DMS153 treated with DMSO at 0.1 percent for 48 hours (cell line): Measurements from ENCODE around the gene SLC35E3.
A peak's percentile ranks its signal among the peaks of the same experiment; 100 is the strongest.
"Not testable (repeated sequence)": the region's sequence is repeated elsewhere in the genome, so short reads cannot be mapped to it uniquely, and the experiment has no call there.

Source experiments
- DNase-seq: peaks from one replicate; lab custom pipeline; 2025; ENCODE audit not compliant: unreplicated experiment; lab: John Stamatoyannopoulos, UW

The SLC35E3 gene

DNA sequence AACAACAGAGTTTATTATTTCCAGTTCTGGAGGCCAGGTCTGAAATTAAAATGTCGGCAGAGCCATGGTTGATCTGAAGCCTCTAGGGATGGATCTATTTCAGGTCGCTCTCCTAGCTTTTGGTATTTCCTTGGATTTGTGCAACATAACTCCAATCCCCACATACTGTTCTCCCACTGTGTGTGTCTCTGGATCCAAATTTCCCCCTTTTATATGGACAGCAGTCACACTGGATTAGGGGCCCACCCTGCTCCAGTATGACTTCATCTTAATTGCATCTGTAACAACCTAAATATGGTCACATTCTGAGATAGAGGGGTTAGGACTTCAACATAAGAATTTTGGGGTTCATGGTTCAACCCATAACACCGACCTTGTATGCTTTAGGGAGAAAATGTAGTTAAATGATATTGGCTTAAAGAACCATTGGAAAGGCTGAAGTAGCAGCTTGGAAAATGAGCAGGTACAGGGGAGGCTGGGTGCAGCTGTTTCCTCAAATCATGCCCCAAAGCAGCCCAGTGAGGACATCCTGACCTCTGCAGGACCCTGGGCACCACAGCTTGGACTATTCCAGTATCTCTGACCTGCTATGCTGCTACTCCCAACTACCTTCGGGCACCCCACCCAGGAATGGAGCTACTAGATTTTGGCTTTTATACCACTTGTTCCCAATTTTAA is 48.1 kb downstream of the SLC35E3 start:
- DNase-seq = no peak

DNA sequence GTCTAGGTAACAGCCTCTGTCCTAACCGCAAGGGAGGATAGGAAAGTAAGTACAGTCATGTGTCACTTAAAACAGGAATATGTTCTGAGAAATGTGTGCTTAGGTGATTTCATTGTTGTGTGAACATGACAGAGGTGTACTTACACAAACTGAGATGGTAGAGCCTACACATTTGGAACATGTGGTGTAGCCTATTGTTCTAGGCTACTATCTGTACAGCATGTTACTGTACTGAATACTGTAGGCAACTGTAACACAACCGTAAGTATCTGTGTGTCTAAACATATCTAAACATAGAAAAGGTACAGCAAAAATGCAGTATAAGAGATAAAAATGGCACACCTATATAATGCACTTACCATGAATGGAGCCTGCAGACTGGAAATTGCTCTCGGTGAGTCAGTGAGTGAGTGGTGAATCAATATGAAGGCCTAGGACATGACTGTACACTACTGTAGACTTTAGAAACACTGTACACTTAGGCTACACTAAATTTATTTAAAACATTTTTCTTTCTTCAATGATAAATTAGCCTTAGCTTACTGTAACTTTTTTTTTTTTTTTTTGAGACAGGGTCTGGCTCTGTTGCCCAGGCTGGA is 48.8 kb downstream of the SLC35E3 start:
- DNase-seq = no peak

DNA sequence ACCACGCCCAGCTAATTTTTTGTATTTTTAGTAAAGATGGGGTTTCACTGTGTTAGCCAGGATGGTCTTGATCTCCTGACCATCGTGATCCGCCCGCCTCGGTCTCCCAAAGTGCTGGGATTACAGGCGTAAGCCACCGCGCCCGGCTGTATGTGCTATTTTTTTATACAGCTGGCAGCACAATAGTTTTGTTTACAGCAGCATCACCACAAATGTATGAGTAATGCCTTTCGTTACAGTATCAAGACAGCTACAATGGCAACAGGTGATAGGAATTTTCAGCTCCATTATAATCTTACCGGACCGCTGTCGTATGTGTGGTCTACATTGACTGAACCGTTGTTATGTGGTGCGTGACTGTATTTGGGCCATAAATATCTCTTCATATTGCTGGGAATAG is 50.4 kb downstream of the SLC35E3 start:
- no peak for DNase-seq

DNA sequence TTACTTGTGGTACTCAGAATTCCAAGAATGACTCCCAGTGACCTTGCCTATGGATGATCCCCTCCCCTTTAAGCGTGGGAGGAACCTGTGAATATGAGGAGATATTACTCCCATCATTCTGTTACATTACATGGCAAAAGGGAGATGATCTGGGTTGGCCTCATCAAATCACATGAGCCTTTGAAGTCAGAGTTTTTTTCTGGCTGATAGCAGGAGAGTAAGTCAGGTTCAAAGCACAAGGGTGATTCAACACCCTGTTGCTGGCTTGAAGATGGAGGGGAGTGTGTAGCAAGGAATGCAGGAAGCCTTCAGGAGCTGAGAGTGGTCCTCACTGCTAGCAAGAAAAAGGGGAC is 52.9 kb downstream of the SLC35E3 start:
- no peak for DNase-seq

DNA sequence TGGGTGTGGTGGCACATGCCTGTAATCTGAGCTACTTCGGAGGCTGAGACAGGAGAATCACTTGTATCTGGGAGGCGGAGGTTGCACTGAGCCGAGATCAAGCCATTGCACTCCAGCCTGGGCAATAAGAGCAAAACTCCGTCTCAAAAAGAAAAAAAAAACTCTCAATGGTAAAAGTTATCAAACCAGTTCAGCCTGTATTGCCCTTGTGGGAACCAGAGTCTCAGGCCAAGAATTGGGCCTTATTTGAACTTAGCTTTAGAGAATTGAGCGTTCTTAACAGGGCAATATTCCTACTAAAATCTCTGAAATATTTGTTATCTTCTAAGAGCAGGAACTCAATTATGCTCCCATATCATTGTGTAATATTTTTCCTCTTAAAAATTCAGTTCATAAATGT is 54.3 kb downstream of the SLC35E3 start:
- no peak for DNase-seq

DNA sequence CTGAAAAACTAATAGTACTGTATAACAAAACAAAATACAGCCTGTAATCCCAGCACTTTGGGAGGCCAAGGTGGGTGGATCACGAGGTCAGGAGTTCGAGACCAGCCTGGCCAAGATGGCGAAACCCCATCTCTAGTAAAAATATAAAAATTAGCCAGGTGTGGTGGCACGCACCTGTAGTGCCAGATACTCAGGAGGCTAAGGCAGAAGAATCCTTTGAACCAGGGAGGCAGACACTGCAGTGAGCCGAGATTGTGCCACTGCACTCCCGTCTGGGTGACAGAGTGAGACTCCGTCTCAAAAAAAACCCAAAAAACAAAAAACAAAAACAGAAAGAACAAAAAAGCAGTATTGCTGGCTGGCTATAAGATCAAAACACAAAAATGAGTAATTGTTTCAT is 55.1 kb downstream of the SLC35E3 start:
- not testable (repeated sequence) for DNase-seq

DNA sequence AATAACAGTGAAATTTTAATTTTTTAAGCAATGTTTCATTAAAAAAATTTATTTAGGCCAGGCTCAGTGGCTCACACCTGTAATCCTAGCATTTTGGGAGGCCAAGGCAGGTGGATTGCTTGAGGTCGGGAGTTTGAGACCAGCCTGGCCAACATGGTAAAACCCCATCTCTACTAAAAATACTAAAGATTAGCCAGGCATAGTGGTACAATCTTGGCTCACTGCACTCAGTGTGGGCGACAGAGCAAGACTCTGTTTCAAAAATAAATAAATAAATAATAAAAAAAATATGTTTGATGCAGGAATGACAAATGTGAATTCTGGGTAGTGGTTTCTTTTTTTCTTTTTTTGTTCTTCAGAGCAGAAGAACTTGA is 56.4 kb downstream of the SLC35E3 start:
- not testable (repeated sequence) for DNase-seq

DNA sequence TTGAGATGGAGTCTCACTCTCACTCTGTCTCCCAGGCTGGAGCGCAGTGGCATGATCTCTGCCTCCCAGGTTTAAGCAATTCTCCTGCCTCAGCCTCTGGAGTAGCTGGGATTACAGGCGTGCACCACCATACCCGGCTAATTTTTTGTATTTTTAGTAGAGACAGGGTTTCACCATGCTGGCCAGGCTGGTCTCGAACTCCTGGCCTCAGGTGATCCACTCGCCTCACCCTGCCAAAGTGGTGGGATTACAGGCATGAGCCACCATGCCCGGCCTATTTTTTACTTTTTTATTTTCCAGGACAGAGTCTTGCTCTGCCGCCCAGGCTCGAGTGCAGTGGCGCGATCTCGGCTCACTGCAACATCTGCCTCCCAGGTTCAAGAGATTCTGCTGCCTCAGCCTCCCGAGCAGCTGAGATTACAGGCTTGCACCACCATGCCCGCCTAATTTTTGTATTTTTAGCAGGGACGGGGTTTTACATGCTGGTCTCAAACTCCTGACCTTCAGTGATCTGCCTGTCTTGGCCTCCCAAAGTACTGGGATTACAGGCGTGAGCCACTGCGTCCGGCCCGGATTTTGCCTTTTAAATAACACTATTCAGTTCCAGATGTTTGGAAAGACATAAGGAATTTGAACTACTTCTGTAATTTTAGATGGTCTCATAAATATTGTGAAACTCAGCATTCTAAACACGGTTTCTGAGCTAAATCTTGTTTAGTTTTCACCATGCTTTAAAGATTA is 57.1 kb downstream of the SLC35E3 start:
- not testable (repeated sequence) for DNase-seq

DNA sequence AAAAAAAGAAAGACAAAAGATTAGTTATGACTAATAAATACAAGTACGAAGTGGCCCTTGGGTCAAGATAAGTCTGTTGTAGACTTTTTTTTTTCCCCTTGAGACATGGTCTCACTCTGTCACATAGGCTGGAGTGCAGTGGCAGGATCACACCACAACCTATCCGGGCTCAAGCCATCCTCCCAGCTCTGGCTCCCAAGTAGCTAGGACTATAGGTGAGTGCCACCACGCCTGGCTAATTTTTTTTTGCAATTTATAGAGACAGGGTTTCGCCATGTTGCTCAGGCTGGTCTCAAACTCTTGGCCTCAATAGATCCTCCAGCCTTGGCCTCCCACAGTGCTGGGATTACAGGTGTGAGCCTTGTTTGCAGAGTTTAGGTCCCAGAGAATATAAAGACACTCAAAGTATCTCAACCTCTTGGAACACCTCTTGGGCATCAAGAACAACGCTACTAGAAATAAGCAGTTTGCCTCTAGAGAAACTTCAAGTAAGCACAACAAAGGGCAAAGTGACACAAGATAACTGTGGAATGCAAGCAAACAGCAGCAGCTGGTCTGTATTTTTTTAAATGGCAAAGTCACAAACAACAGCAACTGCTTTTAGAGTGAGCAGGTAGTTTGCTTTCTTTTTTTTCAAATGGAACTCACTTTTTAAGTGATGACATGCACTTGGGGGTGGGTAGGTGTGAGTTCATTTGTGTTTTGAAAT is 58.1 kb downstream of the SLC35E3 start:
- no peak for DNase-seq

DNA sequence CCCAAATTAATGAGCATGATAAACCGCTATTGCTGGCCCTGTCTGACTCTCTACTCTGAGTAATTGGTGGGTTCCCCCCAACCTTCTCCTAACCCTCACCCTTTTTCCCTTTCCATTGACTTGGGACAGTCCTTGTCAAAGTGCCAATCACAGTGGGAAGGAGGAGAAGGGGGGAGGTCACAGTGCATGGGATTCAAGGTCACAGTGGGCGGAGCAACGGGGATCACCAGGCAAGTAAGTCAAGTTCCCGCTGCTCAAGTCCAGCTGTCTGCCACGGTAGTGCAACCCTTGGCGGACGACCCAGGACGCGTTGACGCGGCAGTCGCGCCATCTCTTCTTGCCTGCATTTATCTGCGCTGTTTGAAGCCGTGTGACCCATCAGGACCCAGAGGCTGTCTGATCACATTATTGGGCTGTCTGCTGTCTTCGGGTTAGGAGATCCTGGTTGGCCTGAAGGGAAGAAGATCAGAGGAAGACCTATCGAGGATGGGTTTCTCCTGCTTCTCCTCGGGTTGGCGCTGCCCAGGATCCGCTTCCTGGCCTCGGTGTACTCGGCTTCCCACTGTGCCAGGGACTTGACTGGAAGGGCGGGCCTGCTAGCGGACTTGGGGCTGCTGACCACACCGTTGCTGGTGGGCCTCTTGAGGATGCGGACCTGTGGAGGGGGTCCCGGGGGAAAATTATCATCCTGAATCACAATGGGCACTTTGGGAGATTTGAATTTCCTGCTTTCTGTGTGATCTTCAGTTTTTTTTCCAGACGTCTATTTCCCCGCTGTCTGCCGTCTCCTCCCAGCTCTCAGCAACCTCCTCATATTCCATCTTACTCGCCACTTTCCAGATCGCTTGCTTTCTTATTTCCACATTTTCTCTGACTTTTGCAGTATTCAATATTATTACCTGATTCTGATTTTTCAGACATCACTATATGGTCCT is 58.9 kb downstream of the SLC35E3 start:
- no peak for DNase-seq

DNA sequence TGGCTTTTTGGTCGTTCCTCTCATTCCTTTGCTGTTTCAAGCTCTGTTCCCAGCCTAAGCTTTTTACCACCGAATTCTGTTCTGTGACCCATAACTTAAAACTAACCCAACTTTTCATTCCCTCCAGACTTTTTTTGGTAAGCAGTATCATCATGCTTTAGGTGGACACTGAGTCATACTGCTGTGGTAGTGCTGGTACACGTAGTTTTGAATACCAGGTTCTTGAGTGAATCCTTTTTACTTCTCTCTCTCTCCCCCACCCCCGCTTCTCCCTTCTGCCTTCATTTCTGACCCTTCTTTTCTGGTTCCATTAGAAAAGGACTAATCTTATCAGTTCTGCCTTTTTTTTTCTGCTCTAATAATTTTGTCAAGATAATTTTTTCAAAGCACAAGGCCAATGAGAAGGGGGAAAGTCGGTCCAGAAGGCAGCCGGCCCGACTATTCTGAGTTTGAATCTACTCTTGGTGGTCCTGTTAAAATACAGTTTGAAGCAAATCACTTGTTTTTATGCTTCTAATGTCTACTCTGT is 59.7 kb downstream of the SLC35E3 start:
- no peak for DNase-seq

DNA sequence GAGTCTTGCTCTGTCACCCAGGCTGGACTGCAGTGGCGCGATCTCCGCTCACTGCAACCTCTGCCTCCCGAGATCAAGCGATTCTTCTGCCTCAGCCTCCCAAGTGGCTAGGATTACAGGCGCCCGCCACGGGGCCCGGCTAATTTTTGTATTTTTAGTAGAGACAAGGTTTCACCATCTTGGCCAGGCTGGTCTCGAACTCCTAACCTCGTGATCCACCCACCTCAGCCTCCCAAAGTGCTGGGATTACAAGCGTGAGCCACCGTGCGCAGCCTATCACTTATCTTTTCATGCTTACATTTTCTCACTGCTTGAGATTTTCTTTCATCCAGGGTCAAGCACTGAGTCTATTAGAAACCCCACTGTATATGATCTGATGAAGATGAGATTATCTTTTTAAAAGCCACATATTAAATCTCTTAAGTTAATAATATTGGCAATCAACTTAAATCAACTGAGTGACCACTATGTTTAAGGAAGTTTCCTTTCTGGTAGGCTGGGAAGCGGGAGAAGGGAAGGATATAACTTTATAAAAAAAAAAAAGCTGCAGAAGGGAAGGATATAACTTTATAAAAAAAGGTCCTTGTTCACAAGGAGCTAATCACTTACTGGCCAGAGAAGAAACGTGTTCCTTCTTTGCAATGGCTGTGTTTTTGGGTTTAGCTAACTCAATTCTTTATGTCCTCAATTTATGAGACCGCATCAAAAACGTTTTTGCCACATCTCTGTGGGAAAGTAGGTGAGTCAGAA is 60.7 kb downstream of the SLC35E3 start:
- no peak for DNase-seq

DNA sequence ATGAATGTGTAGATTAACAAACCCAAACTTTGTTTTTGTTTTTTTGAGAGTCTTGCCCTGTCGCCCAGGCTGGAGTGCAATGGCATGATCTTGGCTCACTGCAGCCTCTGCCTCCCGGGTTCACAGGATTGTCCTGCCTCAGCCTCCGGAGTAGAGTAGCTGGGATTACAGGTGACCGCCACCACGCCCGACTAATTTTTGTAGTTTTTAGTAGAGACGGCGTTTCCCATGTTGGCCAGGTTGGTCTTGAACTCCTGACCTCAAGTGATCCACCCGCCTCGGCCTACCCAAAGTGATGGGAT is 61.2 kb downstream of the SLC35E3 start:
- DNase-seq = not testable (repeated sequence)

DNA sequence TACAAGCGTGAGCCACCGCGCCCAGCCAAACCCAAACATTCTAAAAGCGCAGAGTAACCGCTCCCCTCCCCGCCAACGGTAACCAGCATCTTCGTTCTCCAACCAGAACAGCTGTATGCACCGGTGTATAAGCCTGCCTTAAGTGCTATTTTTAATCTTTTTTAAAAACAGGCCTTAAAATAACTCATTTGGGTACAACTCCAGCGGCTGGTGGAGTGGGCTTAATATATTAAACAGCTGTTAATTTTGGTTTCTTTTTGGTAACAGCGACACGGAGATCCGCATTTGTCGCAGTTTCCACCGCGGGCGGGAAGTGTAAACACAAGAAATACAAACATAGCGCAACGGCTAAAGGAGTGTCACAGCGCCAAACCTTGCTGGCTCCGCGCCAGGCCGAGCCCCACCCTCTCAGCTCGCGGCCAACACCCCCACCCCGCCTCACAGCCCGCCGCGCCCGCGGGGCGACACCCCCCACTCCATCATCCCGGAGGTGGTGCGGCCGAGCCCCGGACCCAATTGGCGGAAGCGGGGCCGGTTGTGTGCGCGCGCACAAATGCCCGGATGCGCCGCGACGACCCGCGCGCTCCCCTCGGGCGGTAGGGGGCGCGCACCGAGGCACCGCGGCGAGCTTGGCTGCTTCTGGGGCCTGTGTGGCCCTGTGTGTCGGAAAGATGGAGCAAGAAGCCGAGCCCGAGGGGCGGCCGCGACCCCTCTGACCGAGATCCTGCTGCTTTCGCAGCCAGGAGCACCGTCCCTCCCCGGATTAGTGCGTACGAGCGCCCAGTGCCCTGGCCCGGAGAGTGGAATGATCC is 61.8 kb downstream of the SLC35E3 start, which contains the start of gene MDM2:
MDM2 (plus strand) TSS at position 602 of the 812 bp plus-strand sequence. CDS start 301 bp downstream, outside the sequence.
- DNase-seq = peak; percentile 88

DNA sequence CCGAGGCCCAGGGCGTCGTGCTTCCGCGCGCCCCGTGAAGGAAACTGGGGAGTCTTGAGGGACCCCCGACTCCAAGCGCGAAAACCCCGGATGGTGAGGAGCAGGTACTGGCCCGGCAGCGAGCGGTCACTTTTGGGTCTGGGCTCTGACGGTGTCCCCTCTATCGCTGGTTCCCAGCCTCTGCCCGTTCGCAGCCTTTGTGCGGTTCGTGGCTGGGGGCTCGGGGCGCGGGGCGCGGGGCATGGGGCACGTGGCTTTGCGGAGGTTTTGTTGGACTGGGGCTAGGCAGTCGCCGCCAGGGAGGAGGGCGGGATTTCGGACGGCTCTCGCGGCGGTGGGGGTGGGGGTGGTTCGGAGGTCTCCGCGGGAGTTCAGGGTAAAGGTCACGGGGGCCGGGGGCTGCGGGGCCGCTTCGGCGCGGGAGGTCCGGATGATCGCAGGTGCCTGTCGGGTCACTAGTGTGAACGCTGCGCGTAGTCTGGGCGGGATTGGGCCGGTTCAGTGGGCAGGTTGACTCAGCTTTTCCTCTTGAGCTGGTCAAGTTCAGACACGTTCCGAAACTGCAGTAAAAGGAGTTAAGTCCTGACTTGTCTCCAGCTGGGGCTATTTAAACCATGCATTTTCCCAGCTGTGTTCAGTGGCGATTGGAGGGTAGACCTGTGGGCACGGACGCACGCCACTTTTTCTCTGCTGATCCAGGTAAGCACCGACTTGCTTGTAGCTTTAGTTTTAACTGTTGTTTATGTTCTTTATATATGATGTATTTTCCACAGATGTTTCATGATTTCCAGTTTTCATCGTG is 62.6 kb downstream of the SLC35E3 start:
- peak; percentile 92 for DNase-seq

DNA sequence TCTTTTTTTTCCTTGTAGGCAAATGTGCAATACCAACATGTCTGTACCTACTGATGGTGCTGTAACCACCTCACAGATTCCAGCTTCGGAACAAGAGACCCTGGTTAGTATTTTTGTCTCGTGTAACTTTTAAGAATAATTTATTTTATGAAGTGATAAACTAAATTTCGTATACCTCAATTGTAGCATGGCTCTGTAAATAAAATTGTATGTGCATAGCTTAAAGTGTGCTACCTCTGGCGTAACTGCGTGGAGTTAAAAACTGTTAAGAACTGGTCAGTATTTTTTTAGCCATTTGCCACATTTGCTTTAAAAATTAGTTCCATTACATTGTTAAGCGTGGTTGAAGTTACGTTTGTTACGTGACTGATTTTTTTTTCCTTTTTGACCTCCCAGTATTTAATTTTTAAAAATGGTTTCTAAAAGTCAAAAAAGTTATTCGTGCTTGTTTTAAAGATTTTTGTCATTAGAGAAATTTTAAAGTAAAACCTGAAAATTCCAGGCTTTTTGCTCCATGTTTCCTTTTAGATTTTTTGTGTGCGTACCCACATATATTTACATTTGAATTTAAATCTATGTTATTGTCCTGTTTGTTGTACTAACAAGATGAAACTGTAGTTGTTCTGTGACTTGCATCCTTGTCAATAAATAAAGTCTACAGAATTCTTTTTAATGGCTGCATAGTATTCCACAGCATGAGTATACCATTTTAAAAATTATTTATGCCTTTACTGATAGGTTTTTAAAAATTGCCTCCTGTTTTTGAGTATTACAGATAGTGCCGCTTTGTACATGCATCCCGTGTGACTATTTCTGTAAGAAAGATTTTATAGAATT is 63.4 kb downstream of the SLC35E3 start:
- no peak for DNase-seq

DNA sequence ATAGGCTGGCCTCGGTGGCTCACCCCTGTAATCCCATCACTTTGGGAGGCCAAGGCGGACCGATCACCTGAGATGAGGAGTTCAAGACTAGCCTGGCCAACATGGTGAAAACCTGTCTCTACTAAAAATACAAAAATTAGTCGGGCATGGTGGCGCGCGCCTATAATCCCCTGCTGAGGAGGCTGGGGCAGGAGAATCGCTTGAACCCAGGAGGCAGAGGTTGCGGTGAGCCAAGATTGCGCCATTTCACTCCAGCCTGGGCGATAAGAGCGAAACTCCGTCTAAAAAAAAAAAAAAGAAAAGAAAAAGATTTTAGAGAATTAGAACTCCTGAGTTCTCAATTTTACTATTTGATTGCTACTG is 64.0 kb downstream of the SLC35E3 start:
- not testable (repeated sequence) for DNase-seq
